PC-3 (cell line): ENCODE data around the gene CSNK1G1. TPM values are rescaled to one million over a fixed set of nuclear protein-coding genes. Genes with fewer than 3 reads are reported as not detected.

Experiments
- ATAC-seq: fragments of 200-7000 bp; cut with Tn5 transposase; 2 replicates; pipeline ENCODE4 v1.9.1; 2020; ENCODE audit warnings: mild to moderate bottlenecking, moderate library complexity
- BruUV-seq: library from RNA; stranded (reverse); fragments of 400-500 nt; replicated peaks from 2 replicates; lab custom pipeline; 2021; lab: Mats Ljungman, UMichigan
- CTCF ChIA-PET: fragments of 300-600 bp; sonication (Branson Sonifier 250); formaldehyde crosslinking; loops from one replicate; lab custom pipeline; 2022; ENCODE audit warnings: antibody characterized with exemption; lab: Charles Lee
- POLR2A ChIA-PET: fragments of 300-600 bp; sonication (Branson Sonifier 250); formaldehyde crosslinking; loops from one replicate; lab custom pipeline; 2022; ENCODE audit warnings: antibody characterized with exemption; ENCODE audit not compliant: unreplicated experiment; lab: Charles Lee
- DNase-seq: peaks from one replicate; pipeline ENCODE4 v3.0.0-alpha.2; 2015
- H2AFZ ChIP-seq: fragments of 300-600 bp; sonication (generic); 2 replicates; pipeline ENCODE4 v1.6.0; 2016; ENCODE audit warnings: antibody characterized with exemption, low read length
- H3F3A ChIP-seq: fragments of 300-600 bp; sonication (generic); one replicate; pipeline ENCODE4 v1.6.0; 2017; ENCODE audit warnings: antibody characterized with exemption, low read length, control low read depth, mild to moderate bottlenecking; ENCODE audit not compliant: unreplicated experiment
- H3K27ac ChIP-seq: fragments of 300-600 bp; sonication (generic); 2 replicates; pipeline ENCODE4 v1.5.1; 2016; ENCODE audit warnings: mild to moderate bottlenecking, low read length
- H3K27me3 ChIP-seq: fragments of 300-600 bp; sonication (generic); 2 replicates; pipeline ENCODE4 v1.6.1; 2016; ENCODE audit warnings: low read length, mixed read lengths
- H3K36me3 ChIP-seq: fragments of 300-600 bp; sonication (generic); 2 replicates; pipeline ENCODE4 v1.6.1; 2016; ENCODE audit warnings: low read depth, mixed run types, low read length, mixed read lengths
- H3K4me1 ChIP-seq: fragments of 300-600 bp; sonication (generic); 2 replicates; pipeline ENCODE4 v1.5.1; 2016; ENCODE audit warnings: low read length; ENCODE audit not compliant: insufficient read depth
- H3K4me2 ChIP-seq: fragments of 300-600 bp; sonication (generic); 2 replicates; pipeline ENCODE4 v1.6.0; 2016; ENCODE audit warnings: low read length
- H3K4me3 ChIP-seq: fragments of 300-600 bp; sonication (generic); 2 replicates; pipeline ENCODE4 v1.5.1; 2016; ENCODE audit warnings: mild to moderate bottlenecking, low read length, mixed read lengths
- H3K79me2 ChIP-seq: fragments of 300-600 bp; sonication (generic); 2 replicates; pipeline ENCODE4 v1.6.1; 2017; ENCODE audit warnings: low read length, mixed read lengths
- H3K9ac ChIP-seq: fragments of 300-600 bp; sonication (generic); 2 replicates; pipeline ENCODE4 v1.6.0; 2016; ENCODE audit warnings: mild to moderate bottlenecking, low read length
- H3K9me2 ChIP-seq: fragments of 300-600 bp; sonication (generic); replicated peaks from 2 replicates; pipeline ENCODE4 v1.6.1; 2016; ENCODE audit warnings: mixed run types, low read length, mixed read lengths
- H3K9me3 ChIP-seq: fragments of 300-600 bp; sonication (generic); 2 replicates; pipeline ENCODE4 v1.6.1; 2016; ENCODE audit warnings: low read length, mixed read lengths
- H4K20me1 ChIP-seq: fragments of 300-600 bp; sonication (generic); 2 replicates; pipeline ENCODE4 v1.6.1; 2016; ENCODE audit warnings: low read length, mixed read lengths
- EZH2 ChIP-seq: fragments of 300-600 bp; sonication (generic); IDR thresholded peaks from one replicate; pipeline ENCODE4 v1.6.1; 2017; ENCODE audit warnings: antibody characterized with exemption, mild to moderate bottlenecking, low read length; ENCODE audit not compliant: unreplicated experiment
- EZH2phosphoT487 ChIP-seq: fragments of 300-600 bp; sonication (generic); IDR thresholded peaks from 2 replicates; pipeline ENCODE4 v1.6.1; 2018; ENCODE audit warnings: mild to moderate bottlenecking, antibody characterized with exemption, low read length, borderline replicate concordance
- intact Hi-C: fragments of 100-400 bp; cut with micrococcal nuclease; formaldehyde crosslinking; loops from 2 replicates; pipeline ENCODE4 v1.9.0; 2023
- total RNA-seq: library from RNA; depleted of rRNA; stranded (reverse); fragments of >200 nt; gene quantifications from 2 replicates; pipeline ENCODE4 v1.2.3, GENCODE V29; 2014
- TF ChIP-seq, protein P1 (sequence below): fragments of 300-600 bp; sonication (generic); conservative IDR thresholded peaks from 2 replicates; pipeline ENCODE4 v1.5.1; 2017; ENCODE audit warnings: antibody characterized with exemption, low read depth, mild to moderate bottlenecking, low read length

CSNK1G1 gene
- total RNA-seq, 1 experiment from 2014 or later, result 9.8 TPM

DNA sequence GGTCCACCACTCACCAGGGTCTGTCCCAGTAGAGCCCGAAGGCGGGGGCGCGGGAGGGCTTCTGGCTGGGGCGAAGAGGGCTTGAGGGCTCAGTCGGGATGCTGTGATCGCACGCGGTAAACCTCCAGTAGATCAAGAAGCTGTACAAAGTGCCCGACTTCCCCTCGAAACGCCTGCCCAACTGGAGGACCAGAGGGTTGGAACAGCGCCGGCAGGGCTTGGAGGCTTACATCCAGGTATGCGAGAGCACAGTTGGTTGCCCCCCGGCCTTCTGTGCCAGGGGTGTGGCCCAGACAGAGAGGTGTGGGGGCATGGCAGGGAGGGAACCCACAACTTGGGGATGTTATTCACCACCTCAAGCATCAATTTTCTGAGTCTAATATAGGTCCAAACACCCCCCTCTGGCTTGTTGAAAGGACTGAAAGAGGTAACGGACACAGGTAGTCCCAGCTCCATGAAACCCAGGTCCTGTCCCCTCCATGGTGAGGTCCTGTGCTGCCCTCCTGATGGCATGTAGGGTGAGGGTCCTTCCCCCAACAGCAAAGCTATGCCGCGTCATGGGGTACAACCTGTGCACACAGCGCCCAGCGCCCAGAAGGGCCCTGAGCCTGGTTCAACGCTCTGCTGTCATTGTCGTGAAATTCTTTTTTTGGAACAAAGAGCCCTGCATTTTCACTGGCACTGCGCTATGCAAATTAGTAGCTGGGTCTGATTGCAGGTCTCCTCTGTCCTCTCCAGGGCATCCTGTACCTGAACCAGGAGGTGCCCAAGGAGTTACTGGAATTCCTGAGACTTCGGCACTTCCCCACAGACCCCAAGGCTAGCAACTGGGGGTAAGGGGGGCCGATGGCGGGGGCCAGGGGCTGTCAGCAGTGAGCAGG, 203.2 kb downstream of the CSNK1G1 start:
- ChIA-PET POLR2A (no interaction called here), CTCF (interaction anchor here (0.5 kb wide), 1 partner anchor 59 kb away, joined by 3 read pairs; the partner anchor contains the start of gene CIAO2A)
- Histone ChIP-seq H3K9ac (no peak overlapping the region), H3K79me2 (no peaks in the 10 kb centered on the region), H3K27ac (no peak overlapping the region), H3K4me2 (peak overlapping the region; percentile 86), H3K27me3 (peaks cover 10% of the 10 kb centered on the region), H3K9me3 (no peaks in the 10 kb centered on the region), H3K9me2 (no peaks in the 10 kb centered on the region), H4K20me1 (no peaks in the 10 kb centered on the region), H3K4me1 (no peaks in the 10 kb centered on the region; the same call in 1 of the 2 replicates), H3K36me3 (peaks cover 15% of the 10 kb centered on the region), H2AFZ (peak overlapping the region; percentile 73), H3K4me3 (peak overlapping the region; percentile 62), H3F3A (no peaks in the 10 kb centered on the region)
- intact Hi-C loops, result loop anchor here (5.0 kb wide), 1 partner anchor 55 kb away; the partner anchor contains the start of gene SNX1
- BruUV-seq, result no TSS peak
- DNase-seq (no peak), ATAC-seq (0 out of 2 replicates have a peak, but pooled peaks have one; percentile 2)
- TF ChIP-seq EZH2 (no peak), EZH2phosphoT487 (no peak)
- TF ChIP-seq, protein P1, sequence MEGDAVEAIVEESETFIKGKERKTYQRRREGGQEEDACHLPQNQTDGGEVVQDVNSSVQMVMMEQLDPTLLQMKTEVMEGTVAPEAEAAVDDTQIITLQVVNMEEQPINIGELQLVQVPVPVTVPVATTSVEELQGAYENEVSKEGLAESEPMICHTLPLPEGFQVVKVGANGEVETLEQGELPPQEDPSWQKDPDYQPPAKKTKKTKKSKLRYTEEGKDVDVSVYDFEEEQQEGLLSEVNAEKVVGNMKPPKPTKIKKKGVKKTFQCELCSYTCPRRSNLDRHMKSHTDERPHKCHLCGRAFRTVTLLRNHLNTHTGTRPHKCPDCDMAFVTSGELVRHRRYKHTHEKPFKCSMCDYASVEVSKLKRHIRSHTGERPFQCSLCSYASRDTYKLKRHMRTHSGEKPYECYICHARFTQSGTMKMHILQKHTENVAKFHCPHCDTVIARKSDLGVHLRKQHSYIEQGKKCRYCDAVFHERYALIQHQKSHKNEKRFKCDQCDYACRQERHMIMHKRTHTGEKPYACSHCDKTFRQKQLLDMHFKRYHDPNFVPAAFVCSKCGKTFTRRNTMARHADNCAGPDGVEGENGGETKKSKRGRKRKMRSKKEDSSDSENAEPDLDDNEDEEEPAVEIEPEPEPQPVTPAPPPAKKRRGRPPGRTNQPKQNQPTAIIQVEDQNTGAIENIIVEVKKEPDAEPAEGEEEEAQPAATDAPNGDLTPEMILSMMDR, result no peak

DNA sequence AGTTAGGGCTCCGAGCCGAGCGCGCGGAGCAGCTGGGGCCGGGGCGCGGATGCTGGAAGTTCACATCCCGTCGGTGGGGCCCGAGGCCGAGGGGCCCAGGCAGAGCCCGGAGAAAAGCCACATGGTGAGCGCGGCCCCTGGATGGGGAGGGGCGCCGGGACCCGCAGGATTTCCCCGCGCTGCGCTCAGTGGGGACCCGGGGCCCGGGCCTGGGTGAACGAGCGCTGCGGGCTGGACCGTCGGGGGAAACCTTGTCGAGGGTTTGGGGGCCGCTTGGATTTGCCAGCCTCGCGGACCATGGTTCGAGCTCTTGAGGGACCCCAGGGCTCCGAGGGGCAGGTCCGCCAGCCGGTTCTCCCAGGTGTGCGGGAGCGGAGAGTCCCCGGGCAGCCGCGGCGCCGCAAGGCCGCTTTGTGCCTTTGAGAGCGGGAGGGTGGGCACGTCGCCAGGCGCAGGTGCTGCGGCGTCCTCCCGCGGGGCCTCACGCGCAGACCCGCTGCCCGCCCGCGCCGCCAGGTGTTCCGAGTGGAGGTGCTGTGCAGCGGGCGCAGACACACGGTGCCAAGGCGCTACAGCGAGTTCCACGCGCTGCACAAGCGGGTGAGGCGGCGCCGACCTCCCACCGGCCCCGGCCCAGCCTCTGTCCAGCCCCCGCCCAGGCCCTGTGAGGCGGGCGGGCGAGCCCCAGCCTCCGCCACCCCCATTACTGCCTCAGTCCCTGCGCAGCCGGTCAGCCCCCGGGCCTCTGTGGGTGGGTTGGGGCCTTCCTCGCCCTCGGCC, 204.1 kb downstream of the CSNK1G1 start, which contains the start of gene SNX22:
SNX22 (plus strand) TSS at position 5 of the 780 bp plus-strand sequence; CDS start at position 50, 45 bp downstream.
- Histone ChIP-seq H3K4me1 (no peaks in the 10 kb centered on the region; the same call in 1 of the 2 replicates), H3K27me3 (peaks cover 10% of the 10 kb centered on the region), H3F3A (no peaks in the 10 kb centered on the region), H2AFZ (peak within 1 kb of the TSS; percentile 73), H3K9me2 (no peaks in the 10 kb centered on the region), H4K20me1 (no peaks in the 10 kb centered on the region), H3K79me2 (no peaks in the 10 kb centered on the region), H3K9me3 (no peaks in the 10 kb centered on the region), H3K36me3 (peaks cover 6% of the 10 kb centered on the region), H3K27ac (no peak within 1 kb of the TSS), H3K4me3 (peak within 1 kb of the TSS; percentile 62), H3K4me2 (peak within 1 kb of the TSS; percentile 86), H3K9ac (no peak within 1 kb of the TSS)
- ChIA-PET POLR2A (interaction anchor here (0.6 kb wide), 1 partner anchor 414 kb away, joined by 3 read pairs; no protein-coding TSS in a partner anchor), CTCF (no interaction called here)
- intact Hi-C loops, result loop anchor here (5.0 kb wide), 1 partner anchor 55 kb away; the partner anchor contains the start of gene SNX1
- BruUV-seq, result no TSS peak
- TF ChIP-seq EZH2phosphoT487 (no peak), EZH2 (no peak)
- TF ChIP-seq, protein P1, result no peak
- no peak for DNase-seq
- 0 out of 2 replicates have a peak, but pooled peaks have one; percentile 1 for ATAC-seq
